IMR-90 (cell line): ENCODE results near the gene CCNK.

Source experiments
- CTCF ChIP-seq: conservative IDR thresholded peaks from 2 replicates; pipeline ENCODE4 v1.5.1; 2012; ENCODE audit warnings: mild to moderate bottlenecking, low read depth, low read length, improper control_type of control experiment
- MAZ ChIP-seq: IDR thresholded peaks from 2 replicates; pipeline ENCODE4 v1.6.1; 2012; ENCODE audit warnings: low read depth, mild to moderate bottlenecking, low read length, improper control_type of control experiment, moderate library complexity, borderline replicate concordance
- POLR2A ChIP-seq: IDR thresholded peaks from 2 replicates; pipeline ENCODE4 v1.6.1; 2012; ENCODE audit warnings: mild to moderate bottlenecking, low read depth, low read length
- RAD21 ChIP-seq: IDR thresholded peaks from 2 replicates; pipeline ENCODE4 v1.6.1; 2012; ENCODE audit warnings: low read length, improper control_type of control experiment
- RFX5 ChIP-seq: IDR thresholded peaks from 2 replicates; pipeline ENCODE4 v1.8.0; 2012; ENCODE audit warnings: low read depth, mild to moderate bottlenecking, low read length, moderate library complexity
- USF2 ChIP-seq: fragments of 150-350 bp; IDR thresholded peaks from 2 replicates; pipeline ENCODE4 v1.6.1; 2017; ENCODE audit warnings: mild to moderate bottlenecking, antibody characterized with exemption, low read length, low read depth

- TF ChIP-seq CTCF (no peak), POLR2A (no peak), RAD21 (no peak), RFX5 (no peak), USF2 (no peak), MAZ (no peak)
Measured at GRCh38 chr14:99543985-99544384, 62.8 kb downstream of the CCNK start.
